Uterine smooth muscle cell (primary cell): ENCODE data around the gene KLHDC8A. TPM values are rescaled to one million over a fixed set of nuclear protein-coding genes. Genes with fewer than 3 reads are reported as not detected.

Experiments used
- total RNA-seq: library from RNA; depleted of rRNA; stranded (reverse); fragments of >200 nt; gene quantifications from 2 replicates; pipeline ENCODE4 v1.2.3, GENCODE V29; 2014

Gene KLHDC8A, protein sequence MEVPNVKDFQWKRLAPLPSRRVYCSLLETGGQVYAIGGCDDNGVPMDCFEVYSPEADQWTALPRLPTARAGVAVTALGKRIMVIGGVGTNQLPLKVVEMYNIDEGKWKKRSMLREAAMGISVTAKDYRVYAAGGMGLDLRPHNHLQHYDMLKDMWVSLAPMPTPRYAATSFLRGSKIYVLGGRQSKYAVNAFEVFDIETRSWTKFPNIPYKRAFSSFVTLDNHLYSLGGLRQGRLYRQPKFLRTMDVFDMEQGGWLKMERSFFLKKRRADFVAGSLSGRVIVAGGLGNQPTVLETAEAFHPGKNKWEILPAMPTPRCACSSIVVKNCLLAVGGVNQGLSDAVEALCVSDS
- total RNA-seq: not detected in 2 replicates

DNA sequence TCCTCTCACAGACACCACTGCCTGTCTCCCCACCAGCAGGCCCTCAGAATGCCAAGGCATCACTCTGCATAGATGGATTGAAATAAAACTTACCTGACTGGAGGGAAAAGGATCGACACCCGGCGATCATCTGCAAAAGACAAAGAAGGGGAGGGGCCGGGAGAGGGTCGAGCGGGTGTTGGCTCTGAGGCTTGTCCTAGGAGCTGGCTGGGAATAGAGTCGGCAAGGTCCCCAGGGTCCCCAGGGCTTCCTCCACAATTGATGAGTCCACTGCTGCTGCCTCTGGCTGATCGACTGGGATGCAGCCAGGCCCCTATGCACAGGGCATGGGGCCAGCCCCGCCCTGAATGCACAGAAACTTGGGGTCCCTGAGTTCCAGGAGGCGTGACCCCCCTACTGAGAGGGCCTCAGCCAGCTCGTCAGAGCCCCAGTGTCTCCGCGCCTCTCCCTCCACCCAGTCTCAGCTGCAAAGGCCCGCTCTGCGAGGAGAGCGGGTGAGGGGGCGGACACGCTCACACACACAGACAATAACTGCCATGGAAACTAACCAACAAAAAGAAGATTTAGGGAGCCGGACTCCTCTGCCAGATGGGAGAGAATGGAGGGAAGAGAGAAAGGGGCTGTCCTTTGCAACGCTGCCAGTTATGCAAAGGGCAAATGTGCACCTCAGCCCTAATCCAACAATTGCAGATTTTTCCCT is at the start of gene KLHDC8A:
KLHDC8A (minus strand) TSS at position 483 of the 700 bp plus-strand sequence. CDS start 13,318 bp downstream, outside the sequence.

DNA sequence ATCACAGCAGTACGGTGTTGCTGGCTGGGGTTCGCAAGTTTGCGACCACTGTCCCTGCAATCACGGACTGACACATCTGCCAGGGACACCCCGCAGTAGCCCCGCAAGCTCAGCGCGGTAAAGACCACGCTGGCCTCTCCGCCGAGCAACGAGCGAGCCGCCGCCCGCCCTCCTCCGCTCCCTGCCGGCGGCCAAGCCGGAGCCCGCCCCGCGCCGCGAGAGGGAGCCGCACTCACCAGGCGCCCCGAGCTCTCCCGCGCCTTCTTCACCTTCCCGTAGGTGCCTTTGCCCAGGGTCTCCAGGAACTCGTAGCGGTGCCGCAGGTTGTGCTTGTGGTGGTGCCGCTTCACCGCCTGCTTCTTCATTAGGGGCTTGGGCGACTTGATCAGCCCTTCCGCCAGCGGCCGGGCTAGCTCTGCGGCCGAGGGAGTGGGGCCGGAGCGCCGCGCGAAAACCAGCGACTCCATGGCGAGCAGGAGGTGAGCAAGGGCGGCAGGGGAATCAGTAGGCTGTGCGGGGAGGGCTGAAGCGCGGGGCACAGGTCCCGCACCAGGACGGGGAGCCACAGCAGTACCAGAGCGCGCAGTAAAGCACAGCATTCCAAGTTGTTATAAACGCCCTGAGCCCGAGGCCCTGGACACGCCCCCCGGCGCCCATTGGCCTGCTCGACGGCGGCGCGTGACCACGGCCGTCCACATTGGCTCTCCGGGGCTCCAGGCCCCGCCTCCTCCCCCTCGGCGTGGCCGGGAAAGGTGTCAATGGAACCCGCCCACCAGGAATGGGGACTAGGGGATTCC is 35.4 kb downstream of the KLHDC8A start, which contains the start of gene NUAK2:
NUAK2 (minus strand) TSS at position 584 of the 797 bp plus-strand sequence; CDS start at position 467, 117 bp downstream.

Other genes with a start within 250 kb of the KLHDC8A start
- 23.6 and 26.9 TPM in 2 replicates for gene RBBP5, start 234.9 kb downstream of the KLHDC8A start, total RNA-seq
- 18.9 and 25.0 TPM in 2 replicates for gene DSTYK, start 145.2 kb downstream of the KLHDC8A start, total RNA-seq
- gene TMCC2, start 129.0 kb downstream of the KLHDC8A start, total RNA-seq: 3.2 and 4.7 TPM in 2 replicates
- gene NUAK2, start 35.2 kb downstream of the KLHDC8A start, total RNA-seq: 1.00 and 2.2 TPM in 2 replicates
- gene LEMD1, start 65.1 kb upstream of the KLHDC8A start, total RNA-seq: 0.33 TPM in 1 of 2 replicates, not detected in the other
- gene BLACAT1, start 99.1 kb upstream of the KLHDC8A start, total RNA-seq: under 0.01 and 0.22 TPM in 2 replicates
- gene CDK18, start 147.7 kb upstream of the KLHDC8A start, total RNA-seq: 0.11 and 0.62 TPM in 2 replicates